Suppressor macrophage treated with lipopolysaccharide for 1 hour (primary cell): ENCODE data around the gene NAP1L2.
A peak's percentile ranks its signal among the peaks of the same experiment; 100 is the strongest.
"Not testable (repeated sequence)": the region's sequence is repeated elsewhere in the genome, so short reads cannot be mapped to it uniquely, and the experiment has no call there.

Experiments
- DNase-seq, 3 donors: peaks; one replicate each; pipeline ENCODE4 v3.0.0-alpha.2; 2020 to 2022

Gene NAP1L2

GRCh38 chrX:73214426-73215094 lies at the start of gene NAP1L2:
NAP1L2 (minus strand) TSS chrX:73214851; CDS start chrX:73214492, 359 bp downstream.
- DNase-seq = peak in 1 of 3 donors; percentile 0

GRCh38 chrX:73262991-73263390 lies 48.3 kb upstream of the NAP1L2 start:
- DNase-seq = no peak

- DNase-seq = no peak
Observed at GRCh38 chrX:73239242-73239641, 24.6 kb upstream of the NAP1L2 start.

- no peak for DNase-seq
Observed at GRCh38 chrX:73217621-73218020, 3.0 kb upstream of the NAP1L2 start.

GRCh38 chrX:73215246-73215645 lies 595 bp upstream of the NAP1L2 start:
- DNase-seq = no peak

- DNase-seq = no peak
Observed at GRCh38 chrX:73213734-73214425, 771 bp downstream of the NAP1L2 start.

- DNase-seq = no peak
Observed at GRCh38 chrX:73206366-73206765, 8.3 kb downstream of the NAP1L2 start.

- DNase-seq = no peak
Observed at GRCh38 chrX:73182502-73183114, 32.0 kb downstream of the NAP1L2 start.

GRCh38 chrX:73168945-73169344 lies 45.7 kb downstream of the NAP1L2 start:
- not testable (repeated sequence) for DNase-seq
